ENCODE results near the gene HPCAL4.

HPCAL4 gene

DNA sequence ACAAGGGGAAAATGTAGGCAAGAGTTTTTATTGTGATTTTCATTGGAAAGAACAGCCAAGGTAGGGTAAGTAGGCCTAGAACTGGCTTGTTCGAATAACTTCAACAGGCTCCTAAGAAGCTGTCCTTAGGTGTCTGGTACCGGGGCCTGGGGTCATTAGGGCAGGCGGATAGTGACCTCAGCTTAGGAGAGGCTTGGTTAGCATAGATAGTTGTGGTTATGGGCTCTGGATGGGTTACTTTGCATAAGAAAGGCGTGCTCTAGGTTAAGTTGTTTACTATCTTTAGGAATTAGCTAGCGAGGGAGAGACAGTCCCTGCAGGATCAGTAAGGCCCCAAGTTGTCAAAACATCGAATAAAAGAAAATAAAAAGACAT, 20.7 kb upstream of the HPCAL4 start:
- Histone ChIP-seq H3K27me3 (replicated peaks; ENCODE audit: control insufficient read depth, insufficient read depth, low read length) (no peaks in the 10 kb centered on the region), H3K36me3 (ENCODE audit: control insufficient read depth, insufficient read depth, low read length) (no peaks in the 10 kb centered on the region), H3K4me3 (replicated peaks; ENCODE audit: low read depth, low read length) (no peak overlapping the region)
- TF ChIP-seq, protein P1, sequence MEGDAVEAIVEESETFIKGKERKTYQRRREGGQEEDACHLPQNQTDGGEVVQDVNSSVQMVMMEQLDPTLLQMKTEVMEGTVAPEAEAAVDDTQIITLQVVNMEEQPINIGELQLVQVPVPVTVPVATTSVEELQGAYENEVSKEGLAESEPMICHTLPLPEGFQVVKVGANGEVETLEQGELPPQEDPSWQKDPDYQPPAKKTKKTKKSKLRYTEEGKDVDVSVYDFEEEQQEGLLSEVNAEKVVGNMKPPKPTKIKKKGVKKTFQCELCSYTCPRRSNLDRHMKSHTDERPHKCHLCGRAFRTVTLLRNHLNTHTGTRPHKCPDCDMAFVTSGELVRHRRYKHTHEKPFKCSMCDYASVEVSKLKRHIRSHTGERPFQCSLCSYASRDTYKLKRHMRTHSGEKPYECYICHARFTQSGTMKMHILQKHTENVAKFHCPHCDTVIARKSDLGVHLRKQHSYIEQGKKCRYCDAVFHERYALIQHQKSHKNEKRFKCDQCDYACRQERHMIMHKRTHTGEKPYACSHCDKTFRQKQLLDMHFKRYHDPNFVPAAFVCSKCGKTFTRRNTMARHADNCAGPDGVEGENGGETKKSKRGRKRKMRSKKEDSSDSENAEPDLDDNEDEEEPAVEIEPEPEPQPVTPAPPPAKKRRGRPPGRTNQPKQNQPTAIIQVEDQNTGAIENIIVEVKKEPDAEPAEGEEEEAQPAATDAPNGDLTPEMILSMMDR (IDR thresholded peaks at IDR 0.05; ENCODE audit: insufficient read depth, low read length, poor library complexity, severe bottlenecking) = no peak
- DNase-seq (ENCODE audit: extremely low read depth, insufficient read length) = no peak

DNA sequence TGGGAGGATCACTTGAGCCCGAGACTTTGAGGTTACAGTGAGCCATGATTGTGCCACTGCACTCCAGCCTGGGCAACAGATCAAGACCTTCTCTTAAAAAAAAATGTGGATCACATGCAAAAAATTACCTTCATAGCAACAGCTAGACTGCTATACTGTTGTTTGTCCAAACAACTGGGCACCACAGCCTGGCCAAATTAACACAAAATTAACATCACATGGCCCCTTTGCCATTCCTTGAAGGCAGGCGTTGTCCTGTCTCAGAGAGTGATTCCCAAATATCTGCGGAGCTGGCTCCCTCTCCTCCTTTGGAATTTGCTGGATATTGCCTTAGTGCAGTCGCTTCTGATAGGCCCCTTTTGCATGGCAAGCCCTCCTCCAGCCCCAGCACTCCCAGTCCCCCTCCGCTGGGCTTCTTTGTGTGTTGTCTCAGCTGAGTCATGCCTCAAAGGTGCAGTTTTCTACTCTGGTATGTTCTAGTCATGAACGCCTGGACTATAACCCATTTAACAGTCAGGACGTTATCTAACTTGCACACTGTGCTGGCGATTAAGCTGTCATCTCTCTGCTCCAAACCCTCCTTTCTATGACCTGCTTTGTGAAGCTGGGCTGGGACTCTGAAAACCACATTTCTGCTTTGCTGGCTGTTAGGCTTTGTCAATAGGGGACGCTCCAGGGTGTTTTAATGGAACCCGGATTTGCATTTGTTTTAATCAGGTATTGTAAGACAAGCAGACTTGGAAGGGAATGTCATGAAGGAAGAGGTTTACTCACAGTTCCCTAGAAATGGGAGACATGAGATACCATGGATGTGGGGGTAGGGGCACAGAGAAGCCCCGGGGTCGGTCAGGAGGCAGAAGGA, 20.1 kb upstream of the HPCAL4 start:
- Histone ChIP-seq H3K36me3 (ENCODE audit: control insufficient read depth, insufficient read depth, low read length) (no peaks in the 10 kb centered on the region), H3K4me3 (replicated peaks; ENCODE audit: low read depth, low read length) (no peak overlapping the region), H3K27me3 (replicated peaks; ENCODE audit: control insufficient read depth, insufficient read depth, low read length) (no peaks in the 10 kb centered on the region)
- no peak for DNase-seq (ENCODE audit: extremely low read depth, insufficient read length)
- TF ChIP-seq, protein P1 (IDR thresholded peaks at IDR 0.05; ENCODE audit: insufficient read depth, low read length, poor library complexity, severe bottlenecking) = peak; percentile 4

DNA sequence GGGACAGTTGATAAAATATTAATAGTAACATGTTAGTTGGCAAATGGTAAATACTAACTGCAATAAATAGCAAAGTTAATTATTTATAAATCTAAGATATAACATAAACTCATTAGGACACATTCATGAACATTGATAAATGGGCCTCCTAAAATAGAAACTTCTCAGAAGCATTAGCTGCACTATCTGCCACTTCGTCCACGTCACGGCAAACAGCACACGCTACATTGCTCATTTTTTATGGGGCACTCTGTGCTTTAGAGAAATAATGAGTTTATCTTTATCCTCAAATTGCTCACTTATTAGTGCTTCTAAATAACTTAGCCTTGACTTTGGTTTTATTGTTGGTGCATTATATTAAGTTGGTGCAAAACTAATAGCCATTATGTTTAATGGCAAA, 16.3 kb upstream of the HPCAL4 start:
- Histone ChIP-seq H3K27me3 (replicated peaks; ENCODE audit: control insufficient read depth, insufficient read depth, low read length) (no peaks in the 10 kb centered on the region), H3K36me3 (ENCODE audit: control insufficient read depth, insufficient read depth, low read length) (no peaks in the 10 kb centered on the region), H3K4me3 (replicated peaks; ENCODE audit: low read depth, low read length) (no peak overlapping the region)
- TF ChIP-seq, protein P1 (IDR thresholded peaks at IDR 0.05; ENCODE audit: insufficient read depth, low read length, poor library complexity, severe bottlenecking) = no peak
- DNase-seq (ENCODE audit: extremely low read depth, insufficient read length) = no peak

DNA sequence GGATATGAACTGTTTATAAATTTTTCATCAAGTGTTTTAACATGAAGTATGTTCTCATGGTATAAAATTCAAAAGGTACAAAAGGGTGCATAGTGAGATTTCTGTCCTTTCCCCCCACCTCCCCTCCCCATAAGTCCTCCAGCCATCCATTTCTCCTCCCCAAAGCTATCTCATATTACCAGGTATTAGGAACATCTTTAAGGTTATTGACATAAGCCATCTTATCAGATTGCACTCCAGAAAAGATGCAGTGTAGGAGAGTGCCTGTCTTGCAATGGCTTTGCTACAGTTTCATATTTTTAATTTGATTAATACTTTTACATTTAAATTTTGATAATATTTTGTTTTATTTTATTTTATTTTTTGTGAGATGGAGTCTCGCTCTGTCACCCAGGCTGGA, 13.5 kb upstream of the HPCAL4 start:
- Histone ChIP-seq H3K4me3 (replicated peaks; ENCODE audit: low read depth, low read length) (no peak overlapping the region), H3K27me3 (replicated peaks; ENCODE audit: control insufficient read depth, insufficient read depth, low read length) (no peaks in the 10 kb centered on the region), H3K36me3 (ENCODE audit: control insufficient read depth, insufficient read depth, low read length) (no peaks in the 10 kb centered on the region)
- TF ChIP-seq, protein P1 (IDR thresholded peaks at IDR 0.05; ENCODE audit: insufficient read depth, low read length, poor library complexity, severe bottlenecking) = no peak
- DNase-seq (ENCODE audit: extremely low read depth, insufficient read length) = no peak

DNA sequence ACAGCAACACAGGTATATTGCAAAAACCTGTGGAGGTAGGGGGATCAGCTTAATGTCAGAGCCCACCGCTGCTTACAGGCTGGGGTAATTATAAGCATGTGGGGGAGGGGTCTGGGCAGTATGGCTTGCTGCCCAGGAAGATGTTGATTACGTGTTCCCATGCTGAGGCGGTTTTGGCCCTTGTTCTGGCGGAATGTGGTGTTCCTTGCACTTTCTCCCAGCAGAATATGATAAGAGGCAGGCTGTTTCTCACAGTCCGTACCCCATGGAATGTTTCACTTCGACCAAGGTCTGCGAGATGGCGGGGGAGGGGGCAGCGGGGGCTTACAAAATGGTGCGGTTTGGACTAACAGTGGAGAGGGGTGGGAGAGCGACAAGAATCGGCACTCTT, 9.8 kb upstream of the HPCAL4 start:
- Histone ChIP-seq H3K27me3 (replicated peaks; ENCODE audit: control insufficient read depth, insufficient read depth, low read length) (no peaks in the 10 kb centered on the region), H3K4me3 (replicated peaks; ENCODE audit: low read depth, low read length) (no peak overlapping the region), H3K36me3 (ENCODE audit: control insufficient read depth, insufficient read depth, low read length) (no peaks in the 10 kb centered on the region)
- TF ChIP-seq, protein P1 (IDR thresholded peaks at IDR 0.05; ENCODE audit: insufficient read depth, low read length, poor library complexity, severe bottlenecking) = no peak
- no peak for DNase-seq (ENCODE audit: extremely low read depth, insufficient read length)
